Measurements from ENCODE around the gene PIGP. TPM values are rescaled to one million over a fixed set of nuclear protein-coding genes. Genes with fewer than 3 reads are reported as not detected.

Gene PIGP
- total and polyA plus RNA-seq, 10 of the 15 experiments (the other 5 are each of a cell fraction or from before 2014, with no cell fraction given), result 17.0 to 65.0 (median 29.5) TPM

- no peak for TF ChIP-seq E2F8 (IDR thresholded peaks at IDR 0.05; ENCODE audit: low read depth, partially characterized antibody)
- TF ChIP-seq NFIC (IDR thresholded peaks at IDR 0.05; ENCODE audit: low read depth, low read length), result no peak
- no peak for TF ChIP-seq SIX5 (IDR thresholded peaks at IDR 0.05; ENCODE audit: low read depth, low read length, severe bottlenecking)
- peak; percentile 57 for TF ChIP-seq ZNF687 (IDR thresholded peaks at IDR 0.05)
- no peak for TF ChIP-seq MLLT1 (IDR thresholded peaks at IDR 0.05)
- no peak for TF ChIP-seq TBL1XR1 (IDR thresholded peaks at IDR 0.05; ENCODE audit: low read depth, low read length)
- TF ChIP-seq PML (IDR thresholded peaks at IDR 0.05; ENCODE audit: low read length), result no peak
- peak; percentile 62; the same call in 1 of the 2 replicates for TF ChIP-seq ZNF592 (IDR thresholded peaks at IDR 0.05)
- TF ChIP-seq SRF (IDR thresholded peaks at IDR 0.05; ENCODE audit: low read depth in 2 of 2, low read length in 2 of 2), result no peak
- peak; percentile 89 for TF ChIP-seq USF2 (IDR thresholded peaks at IDR 0.05; ENCODE audit: borderline replicate concordance, low read depth, low read length)
- no peak; the same call in 2 of the 3 replicates for TF ChIP-seq POU2F2 (IDR thresholded peaks at IDR 0.05; ENCODE audit: borderline replicate concordance, low read depth, low read length)
- TF ChIP-seq ASH2L (IDR thresholded peaks at IDR 0.05; ENCODE audit: borderline replicate concordance, low read depth), result no peak
- no peak for TF ChIP-seq EP300 (IDR thresholded peaks at IDR 0.05; ENCODE audit: borderline replicate concordance in 1 of 2, control insufficient read depth in 1 of 2, low read depth in 2 of 2, low read length in 2 of 2)
- TF ChIP-seq RAD21 (IDR thresholded peaks at IDR 0.05; ENCODE audit: insufficient read depth, low read depth, low read length), result no peak
Measured at GRCh38 chr21:37072988-37073416, at the start of gene PIGP, which contains the start of gene TTC3 (continued).
